WTC11 (cell line): ENCODE results near the gene SNX22. TPM values are rescaled to one million over a fixed set of nuclear protein-coding genes. Genes with fewer than 3 reads are reported as not detected.

Experiments used
- ATAC-seq: fragments of 200-7000 bp; cut with Tn5 transposase; 2 replicates; pipeline ENCODE4 v1.10.0; 2021; ENCODE audit warnings: mild to moderate bottlenecking, moderate library complexity
- CTCF ChIA-PET: fragments of 300-600 bp; sonication (Branson Sonifier 250); formaldehyde crosslinking; loops from one replicate; lab custom pipeline; 2021; ENCODE audit warnings: antibody characterized with exemption; lab: Charles Lee
- POLR2A ChIA-PET: fragments of 350-600 bp; sonication (Branson Sonifier 250); formaldehyde crosslinking; loops from one replicate; lab custom pipeline; 2021; ENCODE audit warnings: antibody characterized with exemption; lab: Charles Lee
- DNase-seq: peaks from one replicate; pipeline ENCODE4 v3.0.0; 2021; ENCODE audit warnings: low spot score
- H3K27ac Mint-ChIP-seq: 2 replicates; pipeline ENCODE4 v1.8.0; 2021; ENCODE audit warnings: mixed read lengths
- H3K27me3 Mint-ChIP-seq: 2 replicates; pipeline ENCODE4 v1.8.0; 2021; ENCODE audit warnings: low read depth, mild to moderate bottlenecking, moderate library complexity, mixed read lengths
- H3K36me3 Mint-ChIP-seq: 2 replicates; pipeline ENCODE4 v1.8.0; 2021; ENCODE audit warnings: mixed read lengths
- H3K4me1 Mint-ChIP-seq: 2 replicates; pipeline ENCODE4 v1.8.0; 2022; ENCODE audit warnings: mixed read lengths
- H3K4me3 Mint-ChIP-seq: 2 replicates; pipeline ENCODE4 v1.8.0; 2021; ENCODE audit warnings: mild to moderate bottlenecking, moderate library complexity, mixed read lengths
- H3K9me3 Mint-ChIP-seq: 2 replicates; pipeline ENCODE4 v1.8.0; 2021; ENCODE audit warnings: mixed read lengths
- ATF2 ChIP-seq: sonication (generic); formaldehyde crosslinking; IDR thresholded peaks from 2 replicates; pipeline ENCODE4 v1.8.1; 2022; ENCODE audit warnings: low read depth, missing genetic modification reagents, borderline replicate concordance
- E2F1 ChIP-seq: sonication (generic); formaldehyde crosslinking; IDR thresholded peaks from 2 replicates; pipeline ENCODE4 v1.8.0; 2022; ENCODE audit warnings: mild to moderate bottlenecking, missing genetic modification reagents
- E2F5 ChIP-seq: sonication (generic); formaldehyde crosslinking; IDR thresholded peaks from 2 replicates; pipeline ENCODE4 v1.8.1; 2022; ENCODE audit warnings: mild to moderate bottlenecking, moderate library complexity, missing genetic modification reagents
- ESRRA ChIP-seq: sonication (generic); formaldehyde crosslinking; IDR thresholded peaks from 2 replicates; pipeline ENCODE4 v1.8.1; 2022; ENCODE audit warnings: mild to moderate bottlenecking, missing genetic modification reagents, borderline replicate concordance
- FOXK1 ChIP-seq: sonication (generic); formaldehyde crosslinking; IDR thresholded peaks from 2 replicates; pipeline ENCODE4 v1.8.0; 2022; ENCODE audit warnings: mild to moderate bottlenecking, moderate library complexity, missing genetic modification reagents
- IRF2 ChIP-seq: sonication (generic); formaldehyde crosslinking; IDR thresholded peaks from 2 replicates; pipeline ENCODE4 v1.8.0; 2022; ENCODE audit warnings: low read depth, missing genetic modification reagents, borderline replicate concordance
- JUN ChIP-seq: sonication (generic); formaldehyde crosslinking; IDR thresholded peaks from 2 replicates; pipeline ENCODE4 v1.8.0; 2023; ENCODE audit warnings: mild to moderate bottlenecking, missing genetic modification reagents
- PRRX2 ChIP-seq: fragments of 250-450 bp; sonication (Bioruptor Pico); IDR thresholded peaks from 2 replicates; pipeline ENCODE4 v1.8.0; 2021; ENCODE audit warnings: mild to moderate bottlenecking
- RORB ChIP-seq: fragments of 250-450 bp; sonication (Bioruptor Pico); IDR thresholded peaks from 2 replicates; pipeline ENCODE4 v1.9.0; 2021; ENCODE audit warnings: mild to moderate bottlenecking
- SMAD4 ChIP-seq: sonication (generic); formaldehyde crosslinking; IDR thresholded peaks from 2 replicates; pipeline ENCODE4 v1.8.0; 2022; ENCODE audit warnings: mild to moderate bottlenecking, missing genetic modification reagents
- SOX15 ChIP-seq: fragments of 250-450 bp; sonication (Bioruptor Pico); IDR thresholded peaks from 2 replicates; pipeline ENCODE4 v1.9.0; 2021; ENCODE audit warnings: mild to moderate bottlenecking
- SP1 ChIP-seq: sonication (generic); formaldehyde crosslinking; conservative IDR thresholded peaks from 2 replicates; pipeline ENCODE4 v1.8.1; 2022; ENCODE audit warnings: missing genetic modification reagents
- ZBTB21 ChIP-seq: sonication (generic); formaldehyde crosslinking; IDR thresholded peaks from 2 replicates; pipeline ENCODE4 v1.8.1; 2023; ENCODE audit warnings: mild to moderate bottlenecking, missing genetic modification reagents, borderline replicate concordance
- ZMAT4 ChIP-seq: fragments of 250-450 bp; sonication (Bioruptor Pico); IDR thresholded peaks from 2 replicates; pipeline ENCODE4 v1.9.0; 2021; ENCODE audit warnings: mild to moderate bottlenecking
- ZNF263 ChIP-seq: sonication (generic); formaldehyde crosslinking; IDR thresholded peaks from 2 replicates; pipeline ENCODE4 v1.8.1; 2022; ENCODE audit warnings: low read depth, mild to moderate bottlenecking, moderate library complexity, missing genetic modification reagents
- ZNF416 ChIP-seq: fragments of 250-450 bp; sonication (Bioruptor Pico); IDR thresholded peaks from 2 replicates; pipeline ENCODE4 v1.9.0; 2021; ENCODE audit warnings: mild to moderate bottlenecking, inconsistent platforms
- ZNF425 ChIP-seq: fragments of 250-450 bp; sonication (Bioruptor Pico); conservative IDR thresholded peaks from 2 replicates; pipeline ENCODE4 v1.9.0; 2021; ENCODE audit warnings: mild to moderate bottlenecking
- ZNF671 ChIP-seq: fragments of 250-450 bp; sonication (Bioruptor Pico); IDR thresholded peaks from 2 replicates; pipeline ENCODE4 v1.8.0; 2021; ENCODE audit warnings: mild to moderate bottlenecking
- total RNA-seq: library from RNA; stranded (reverse); gene quantifications from 3 replicates; pipeline ENCODE4 v1.2.3, GENCODE V29; 2021
- TF ChIP-seq, protein P1 (sequence below): sonication (generic); formaldehyde crosslinking; IDR thresholded peaks from 2 replicates; pipeline ENCODE4 v1.8.0; 2022; ENCODE audit warnings: mild to moderate bottlenecking, missing genetic modification reagents
- TF ChIP-seq, protein P2 (sequence below): sonication (generic); formaldehyde crosslinking; IDR thresholded peaks from 2 replicates; pipeline ENCODE4 v1.8.1; 2023; ENCODE audit warnings: mild to moderate bottlenecking, missing genetic modification reagents
- TF ChIP-seq, protein P3 (sequence below): sonication (generic); formaldehyde crosslinking; conservative IDR thresholded peaks from 2 replicates; pipeline ENCODE4 v1.8.1; 2022; ENCODE audit warnings: mild to moderate bottlenecking, missing genetic modification reagents

The SNX22 gene
- total RNA-seq, 1 experiment from 2014 or later = 5.9 TPM

- H3K9me3 Mint-ChIP-seq = no peaks in the 10 kb centered on the region
- no peak for TF ChIP-seq SMAD4
- TF ChIP-seq ZNF425 (CRISPR knock-in tag) = no peak
- TF ChIP-seq ATF2 (CRISPR knock-in tag) = no peak
- TF ChIP-seq JUN (CRISPR knock-in tag) = no peak
- TF ChIP-seq, protein P1, sequence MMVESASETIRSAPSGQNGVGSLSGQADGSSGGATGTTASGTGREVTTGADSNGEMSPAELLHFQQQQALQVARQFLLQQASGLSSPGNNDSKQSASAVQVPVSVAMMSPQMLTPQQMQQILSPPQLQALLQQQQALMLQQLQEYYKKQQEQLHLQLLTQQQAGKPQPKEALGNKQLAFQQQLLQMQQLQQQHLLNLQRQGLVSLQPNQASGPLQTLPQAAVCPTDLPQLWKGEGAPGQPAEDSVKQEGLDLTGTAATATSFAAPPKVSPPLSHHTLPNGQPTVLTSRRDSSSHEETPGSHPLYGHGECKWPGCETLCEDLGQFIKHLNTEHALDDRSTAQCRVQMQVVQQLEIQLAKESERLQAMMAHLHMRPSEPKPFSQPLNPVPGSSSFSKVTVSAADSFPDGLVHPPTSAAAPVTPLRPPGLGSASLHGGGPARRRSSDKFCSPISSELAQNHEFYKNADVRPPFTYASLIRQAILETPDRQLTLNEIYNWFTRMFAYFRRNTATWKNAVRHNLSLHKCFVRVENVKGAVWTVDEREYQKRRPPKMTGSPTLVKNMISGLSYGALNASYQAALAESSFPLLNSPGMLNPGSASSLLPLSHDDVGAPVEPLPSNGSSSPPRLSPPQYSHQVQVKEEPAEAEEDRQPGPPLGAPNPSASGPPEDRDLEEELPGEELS (CRISPR knock-in tag) = no peak
- TF ChIP-seq PRRX2 (CRISPR knock-in tag) = no peak
- TF ChIP-seq ZNF263 (CRISPR knock-in tag) = no peak
- no peak for TF ChIP-seq ZMAT4 (CRISPR knock-in tag)
- TF ChIP-seq FOXK1 (CRISPR knock-in tag) = no peak
- TF ChIP-seq ESRRA (CRISPR knock-in tag) = no peak
- no peak for TF ChIP-seq E2F1
- TF ChIP-seq, protein P2, sequence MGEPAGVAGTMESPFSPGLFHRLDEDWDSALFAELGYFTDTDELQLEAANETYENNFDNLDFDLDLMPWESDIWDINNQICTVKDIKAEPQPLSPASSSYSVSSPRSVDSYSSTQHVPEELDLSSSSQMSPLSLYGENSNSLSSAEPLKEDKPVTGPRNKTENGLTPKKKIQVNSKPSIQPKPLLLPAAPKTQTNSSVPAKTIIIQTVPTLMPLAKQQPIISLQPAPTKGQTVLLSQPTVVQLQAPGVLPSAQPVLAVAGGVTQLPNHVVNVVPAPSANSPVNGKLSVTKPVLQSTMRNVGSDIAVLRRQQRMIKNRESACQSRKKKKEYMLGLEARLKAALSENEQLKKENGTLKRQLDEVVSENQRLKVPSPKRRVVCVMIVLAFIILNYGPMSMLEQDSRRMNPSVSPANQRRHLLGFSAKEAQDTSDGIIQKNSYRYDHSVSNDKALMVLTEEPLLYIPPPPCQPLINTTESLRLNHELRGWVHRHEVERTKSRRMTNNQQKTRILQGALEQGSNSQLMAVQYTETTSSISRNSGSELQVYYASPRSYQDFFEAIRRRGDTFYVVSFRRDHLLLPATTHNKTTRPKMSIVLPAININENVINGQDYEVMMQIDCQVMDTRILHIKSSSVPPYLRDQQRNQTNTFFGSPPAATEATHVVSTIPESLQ = no peak
- TF ChIP-seq, all 79 proteins: peak for 0
- ChIA-PET CTCF (interaction anchor here (0.6 kb wide), 1 partner anchor 527 kb away, joined by 3 read pairs; no protein-coding TSS in a partner anchor), POLR2A (no interaction called here)
- DNase-seq = no peak
- no peaks in the 10 kb centered on the region for H3K27me3 Mint-ChIP-seq
- ATAC-seq = no peak
- H3K27ac Mint-ChIP-seq = no peak overlapping the region
- H3K36me3 Mint-ChIP-seq = peaks cover 52% of the 10 kb centered on the region
- H3K4me3 Mint-ChIP-seq = no peak overlapping the region
- H3K4me1 Mint-ChIP-seq = no peaks in the 10 kb centered on the region
Measured at GRCh38 chr15:64127521-64128270, 23.8 kb upstream of the SNX22 start.

GRCh38 chr15:64130159-64130558 is 21.4 kb upstream of the SNX22 start:
- ATAC-seq (no peak), DNase-seq (no peak)
- Mint-ChIP-seq H3K9me3 (no peaks in the 10 kb centered on the region), H3K4me3 (no peak overlapping the region), H3K36me3 (peaks cover 62% of the 10 kb centered on the region), H3K27ac (no peak overlapping the region), H3K27me3 (no peaks in the 10 kb centered on the region), H3K4me1 (no peaks in the 10 kb centered on the region)
- ChIA-PET CTCF (no interaction called here), POLR2A (no interaction called here)
- TF ChIP-seq ZBTB21 (no peak), RORB (CRISPR knock-in tag) (no peak), ZNF416 (CRISPR knock-in tag) (no peak), ATF2 (CRISPR knock-in tag) (no peak), SP1 (no peak), ZNF671 (no peak), IRF2 (CRISPR knock-in tag) (no peak), SOX15 (CRISPR knock-in tag) (no peak), E2F5 (CRISPR knock-in tag) (no peak)
- TF ChIP-seq, protein P3, sequence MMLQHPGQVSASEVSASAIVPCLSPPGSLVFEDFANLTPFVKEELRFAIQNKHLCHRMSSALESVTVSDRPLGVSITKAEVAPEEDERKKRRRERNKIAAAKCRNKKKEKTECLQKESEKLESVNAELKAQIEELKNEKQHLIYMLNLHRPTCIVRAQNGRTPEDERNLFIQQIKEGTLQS (CRISPR knock-in tag) = no peak
